ENCODE measurements around the gene ABCG4.
"Not testable (repeated sequence)": the region's sequence is repeated elsewhere in the genome, so short reads cannot be mapped to it uniquely, and the experiment has no call there.

The ABCG4 gene

GRCh38 chr11:119155733-119156492 lies 7.1 kb downstream of the ABCG4 start:
- DNase-seq, result no peak

- DNase-seq, result no peak
Measured at GRCh38 chr11:119156496-119156895, 7.6 kb downstream of the ABCG4 start.

GRCh38 chr11:119157063-119157462 lies 8.2 kb downstream of the ABCG4 start:
- DNase-seq, result no peak

- no peak for DNase-seq
Measured at GRCh38 chr11:119158467-119158866, 9.6 kb downstream of the ABCG4 start.

- no peak for DNase-seq
Measured at GRCh38 chr11:119160151-119160550, 11.3 kb downstream of the ABCG4 start.

- no peak for DNase-seq
Measured at GRCh38 chr11:119161871-119162270, 13.0 kb downstream of the ABCG4 start.

- DNase-seq, result no peak
Measured at GRCh38 chr11:119166368-119167076, 17.7 kb downstream of the ABCG4 start.

- not testable (repeated sequence) for DNase-seq
Measured at GRCh38 chr11:119167077-119167458, 18.2 kb downstream of the ABCG4 start.

- no peak for DNase-seq
Measured at GRCh38 chr11:119167933-119168332, 19.1 kb downstream of the ABCG4 start.

GRCh38 chr11:119168471-119169281 lies 19.8 kb downstream of the ABCG4 start, which contains the start of gene NLRX1:
NLRX1 (plus strand) TSS chr11:119168725; CDS start chr11:119171404, 2,679 bp downstream.
- DNase-seq, result peak; percentile 55

- no peak for DNase-seq
Measured at GRCh38 chr11:119169282-119169719, 20.4 kb downstream of the ABCG4 start.

GRCh38 chr11:119172513-119172912 lies 23.7 kb downstream of the ABCG4 start:
- no peak for DNase-seq

GRCh38 chr11:119173453-119173852 lies 24.6 kb downstream of the ABCG4 start:
- DNase-seq, result no peak

GRCh38 chr11:119175493-119176077 lies 26.7 kb downstream of the ABCG4 start:
- no peak for DNase-seq

GRCh38 chr11:119178166-119178680 lies 29.4 kb downstream of the ABCG4 start:
- no peak for DNase-seq

GRCh38 chr11:119179342-119179741 lies 30.5 kb downstream of the ABCG4 start:
- no peak for DNase-seq

- DNase-seq, result peak; percentile 67
Measured at GRCh38 chr11:119179983-119180382, 31.1 kb downstream of the ABCG4 start.

- no peak for DNase-seq
Measured at GRCh38 chr11:119180729-119181676, 32.2 kb downstream of the ABCG4 start.

GRCh38 chr11:119181677-119182412 lies 33.0 kb downstream of the ABCG4 start:
- DNase-seq, result no peak

GRCh38 chr11:119184399-119184798 lies 35.5 kb downstream of the ABCG4 start:
- not testable (repeated sequence) for DNase-seq

Measured in NCI-H2171 (cell line).